GM12864 (cell line): Measurements from ENCODE around the gene POU4F1.

Experiments
- DNase-seq: peaks from one replicate; pipeline ENCODE4 v3.0.0-alpha.2; 2011; ENCODE audit warnings: low read depth
- H3K4me3 ChIP-seq: 2 replicates; pipeline ENCODE4 v1.5.1; 2011; ENCODE audit warnings: mild to moderate bottlenecking, low read depth, low read length, control low read depth
- CTCF ChIP-seq: IDR thresholded peaks from 2 replicates; pipeline ENCODE4 v1.5.1; 2011; ENCODE audit warnings: low read depth, mild to moderate bottlenecking, moderate library complexity, low read length, control low read depth, inconsistent platforms; ENCODE audit errors: missing control alignments

The POU4F1 gene

GRCh38 chr13:78600280-78600883 is 3.0 kb downstream of the POU4F1 start:
- TF ChIP-seq CTCF = no peak
- no peak overlapping the region for H3K4me3 ChIP-seq
- DNase-seq = no peak

DNA sequence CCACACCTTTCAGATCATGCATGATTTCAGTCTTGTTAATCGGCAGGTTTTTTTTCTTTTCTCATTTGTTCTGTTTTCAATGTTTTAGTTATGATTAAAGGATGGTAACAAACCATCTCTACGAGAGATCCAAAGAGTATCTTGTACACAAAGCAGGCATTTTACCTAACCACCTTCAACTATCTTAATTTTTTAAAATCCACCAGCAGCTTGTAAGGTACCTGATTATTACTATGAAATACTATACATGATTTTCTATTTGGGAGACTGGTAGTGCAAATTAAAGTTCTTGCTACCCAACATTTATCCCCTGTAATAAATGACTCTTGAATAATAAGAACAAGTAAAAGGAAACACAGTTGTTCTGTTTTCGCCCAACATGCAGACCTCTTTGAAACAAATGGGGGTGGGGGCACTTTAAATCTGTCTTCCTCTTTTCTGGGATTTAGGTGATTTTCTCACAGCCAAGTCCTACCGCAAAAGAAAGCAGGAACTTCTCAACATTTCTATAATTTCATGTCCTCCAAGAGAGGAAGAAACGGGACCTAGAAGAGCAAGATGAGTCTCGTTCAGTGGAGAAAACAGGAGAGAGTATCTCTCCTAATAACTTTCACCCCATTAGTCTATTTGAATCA is 3.6 kb downstream of the POU4F1 start:
- DNase-seq = no peak
- TF ChIP-seq CTCF = no peak
- H3K4me3 ChIP-seq = no peak overlapping the region

GRCh38 chr13:78598966-78599644 is 4.2 kb downstream of the POU4F1 start:
- DNase-seq = no peak
- no peak for TF ChIP-seq CTCF
- H3K4me3 ChIP-seq = no peak overlapping the region

DNA sequence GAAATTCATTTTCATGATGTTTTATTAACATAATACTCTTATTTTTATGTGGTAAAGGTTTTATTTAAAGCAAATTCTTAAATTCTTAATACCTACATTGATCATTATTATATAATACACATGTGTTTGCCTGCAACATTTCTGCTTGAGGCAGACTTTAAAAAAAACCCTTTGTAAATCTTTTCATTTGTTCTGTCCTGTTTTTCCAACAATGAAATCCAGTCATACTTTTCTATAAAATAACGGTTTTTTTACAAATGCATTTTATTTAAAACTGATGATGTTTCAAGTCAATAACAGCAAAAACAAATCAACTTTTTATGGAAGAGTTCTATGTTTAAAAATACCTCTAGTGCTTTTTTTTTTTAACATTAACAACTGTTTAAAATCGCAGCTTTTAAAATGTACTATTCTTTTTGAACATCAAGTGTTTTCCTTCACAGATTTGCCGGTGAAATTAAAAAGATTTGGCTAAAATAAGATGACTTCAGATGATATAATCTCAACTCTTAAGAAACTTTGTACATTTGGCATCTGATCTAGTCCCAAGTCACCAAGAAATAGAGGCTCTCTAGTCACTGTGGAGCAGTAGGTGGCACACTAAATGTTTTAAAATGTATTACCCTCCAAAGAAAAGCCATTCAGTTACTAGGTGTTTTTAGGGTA is 5.1 kb downstream of the POU4F1 start:
- no peak for TF ChIP-seq CTCF
- DNase-seq = no peak
- H3K4me3 ChIP-seq = no peak overlapping the region

- no peak for DNase-seq
- H3K4me3 ChIP-seq = no peak overlapping the region
- TF ChIP-seq CTCF = no peak
Observed at GRCh38 chr13:78597602-78597932, 5.8 kb downstream of the POU4F1 start.

DNA sequence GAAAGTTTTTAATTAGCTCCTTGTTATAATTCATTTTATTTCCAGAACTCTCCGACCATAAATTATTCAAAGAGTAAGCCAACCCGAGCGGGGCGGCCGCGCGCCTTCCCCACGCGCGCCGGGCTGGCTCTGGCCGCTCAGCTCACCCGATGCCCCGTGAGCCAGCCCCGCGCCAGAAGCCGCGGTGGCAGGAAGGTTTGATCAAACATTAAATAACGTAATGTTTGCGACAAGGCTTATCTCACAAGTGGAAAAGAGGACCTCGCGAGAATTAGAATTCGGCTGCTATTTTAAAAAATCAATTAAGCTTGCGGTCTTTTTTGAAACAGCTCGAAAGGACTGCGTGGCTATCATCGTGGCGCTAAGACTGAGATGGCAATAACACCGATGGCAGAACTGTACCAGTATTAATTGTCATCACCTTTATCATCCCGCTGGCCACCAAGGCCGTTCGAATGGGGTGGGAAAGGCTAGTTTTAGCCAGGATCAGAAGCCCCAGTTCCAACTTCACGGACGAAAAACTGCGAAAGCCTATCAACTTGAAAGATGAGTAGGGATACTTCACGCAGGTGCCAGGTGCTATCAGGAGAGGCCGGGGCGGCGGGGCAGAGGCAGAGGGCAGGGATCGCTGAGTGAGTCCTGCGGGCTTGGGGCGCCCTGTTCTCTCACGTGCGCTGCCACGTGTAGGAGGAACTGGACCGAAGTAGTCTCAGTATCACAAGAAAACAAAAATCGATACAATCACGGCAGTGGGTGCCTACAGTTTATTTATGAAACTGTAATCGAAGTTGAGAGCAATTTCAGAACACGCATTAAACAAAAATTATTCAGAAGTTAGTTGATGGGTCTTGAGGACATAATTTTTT is 6.4 kb downstream of the POU4F1 start:
- no peak for TF ChIP-seq CTCF
- no peak overlapping the region for H3K4me3 ChIP-seq
- no peak for DNase-seq
